Ovary (tissue), 3 donors: ENCODE measurements around the gene MORN1.

Source experiments
- POLR2A ChIP-seq: fragments of 450-650 bp; IDR thresholded peaks from one replicate; pipeline ENCODE4 v1.6.1; 2017; ENCODE audit warnings: antibody characterized with exemption, mild to moderate bottlenecking, moderate library complexity
- TF ChIP-seq, protein P1 (sequence below), 3 donors: fragments of 450-650 bp in 2 of 3; fragments of 200-600 bp in 1 of 3; IDR thresholded peaks; one replicate each; pipeline versions ENCODE4 v1.5.1 to v1.8.0; 2016 to 2022; ENCODE audit warnings: antibody characterized with exemption in 3 of 3, mild to moderate bottlenecking in 1 of 3
- donor health status: DM: no; HTN: no; CAD: no.

DNA sequence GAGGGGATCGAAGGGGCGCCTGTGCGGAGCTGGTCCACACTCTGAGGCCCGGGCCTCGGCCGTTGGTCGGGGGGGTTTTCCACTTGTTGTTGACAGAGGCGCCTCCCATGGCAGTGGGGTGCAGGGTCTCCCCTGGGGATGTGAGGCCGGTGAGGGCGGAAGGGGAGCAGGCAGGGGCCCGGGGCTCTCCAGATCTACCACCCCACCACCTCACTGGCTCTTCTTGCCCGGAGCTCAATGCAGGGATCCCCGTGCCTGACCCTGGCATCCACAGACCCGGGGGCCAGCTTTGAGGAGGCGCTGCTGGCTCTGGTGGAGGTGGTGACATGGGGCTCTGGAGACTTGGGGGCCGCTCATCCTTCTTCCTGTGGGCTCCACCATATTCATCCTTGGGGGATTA lies 28.1 kb upstream of the MORN1 start:
- TF ChIP-seq POLR2A, result no peak
- TF ChIP-seq, protein P1, sequence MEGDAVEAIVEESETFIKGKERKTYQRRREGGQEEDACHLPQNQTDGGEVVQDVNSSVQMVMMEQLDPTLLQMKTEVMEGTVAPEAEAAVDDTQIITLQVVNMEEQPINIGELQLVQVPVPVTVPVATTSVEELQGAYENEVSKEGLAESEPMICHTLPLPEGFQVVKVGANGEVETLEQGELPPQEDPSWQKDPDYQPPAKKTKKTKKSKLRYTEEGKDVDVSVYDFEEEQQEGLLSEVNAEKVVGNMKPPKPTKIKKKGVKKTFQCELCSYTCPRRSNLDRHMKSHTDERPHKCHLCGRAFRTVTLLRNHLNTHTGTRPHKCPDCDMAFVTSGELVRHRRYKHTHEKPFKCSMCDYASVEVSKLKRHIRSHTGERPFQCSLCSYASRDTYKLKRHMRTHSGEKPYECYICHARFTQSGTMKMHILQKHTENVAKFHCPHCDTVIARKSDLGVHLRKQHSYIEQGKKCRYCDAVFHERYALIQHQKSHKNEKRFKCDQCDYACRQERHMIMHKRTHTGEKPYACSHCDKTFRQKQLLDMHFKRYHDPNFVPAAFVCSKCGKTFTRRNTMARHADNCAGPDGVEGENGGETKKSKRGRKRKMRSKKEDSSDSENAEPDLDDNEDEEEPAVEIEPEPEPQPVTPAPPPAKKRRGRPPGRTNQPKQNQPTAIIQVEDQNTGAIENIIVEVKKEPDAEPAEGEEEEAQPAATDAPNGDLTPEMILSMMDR (IDR thresholded peaks at IDR 0.05), result no peak
